Measurements from ENCODE around the gene PDCL3. TPM values are rescaled to one million over a fixed set of nuclear protein-coding genes. Genes with fewer than 3 reads are reported as not detected.

The PDCL3 gene
- total RNA-seq, 2 experiments from 2014 or later = 43.0 to 45.6 TPM

Other genes with a start within 250 kb of the PDCL3 start
- under 1 TPM; 0.08 TPM for gene LONRF2, start 240.5 kb upstream of the PDCL3 start, total RNA-seq
- 10 to 100 TPM; 14.1 to 15.8 TPM for gene CHST10, start 145.3 kb upstream of the PDCL3 start, total RNA-seq
- not detected for gene NMS, start 92.5 kb upstream of the PDCL3 start, total RNA-seq

Measured in activated CD8-positive, alpha-beta memory T cell treated with anti-CD3 and anti-CD28 coated beads for 36 hours (primary cell).